ENCODE measurements around the gene PTPRN2. TPM values are rescaled to one million over a fixed set of nuclear protein-coding genes. Genes with fewer than 3 reads are reported as not detected.

The PTPRN2 gene
- total RNA-seq, 2 experiments from 2014 or later = 0.70 TPM; not detected in 1

GRCh38 chr7:157496416-157497275 is 1091.0 kb downstream of the PTPRN2 start:
- no peak overlapping the region for H3K4me2 ChIP-seq (ENCODE audit: low read length)
- no peak overlapping the region for H3K27ac ChIP-seq (ENCODE audit: low read depth, low read length, poor library complexity, severe bottlenecking)
- TF ChIP-seq, protein P1, sequence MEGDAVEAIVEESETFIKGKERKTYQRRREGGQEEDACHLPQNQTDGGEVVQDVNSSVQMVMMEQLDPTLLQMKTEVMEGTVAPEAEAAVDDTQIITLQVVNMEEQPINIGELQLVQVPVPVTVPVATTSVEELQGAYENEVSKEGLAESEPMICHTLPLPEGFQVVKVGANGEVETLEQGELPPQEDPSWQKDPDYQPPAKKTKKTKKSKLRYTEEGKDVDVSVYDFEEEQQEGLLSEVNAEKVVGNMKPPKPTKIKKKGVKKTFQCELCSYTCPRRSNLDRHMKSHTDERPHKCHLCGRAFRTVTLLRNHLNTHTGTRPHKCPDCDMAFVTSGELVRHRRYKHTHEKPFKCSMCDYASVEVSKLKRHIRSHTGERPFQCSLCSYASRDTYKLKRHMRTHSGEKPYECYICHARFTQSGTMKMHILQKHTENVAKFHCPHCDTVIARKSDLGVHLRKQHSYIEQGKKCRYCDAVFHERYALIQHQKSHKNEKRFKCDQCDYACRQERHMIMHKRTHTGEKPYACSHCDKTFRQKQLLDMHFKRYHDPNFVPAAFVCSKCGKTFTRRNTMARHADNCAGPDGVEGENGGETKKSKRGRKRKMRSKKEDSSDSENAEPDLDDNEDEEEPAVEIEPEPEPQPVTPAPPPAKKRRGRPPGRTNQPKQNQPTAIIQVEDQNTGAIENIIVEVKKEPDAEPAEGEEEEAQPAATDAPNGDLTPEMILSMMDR (conservative IDR thresholded peaks at IDR 0.05; ENCODE audit: low read length) = no peak
- no peak for TF ChIP-seq EZH2phosphoT487 (IDR thresholded peaks at IDR 0.05; ENCODE audit: borderline replicate concordance, low read depth, low read length)
- no peaks in the 10 kb centered on the region for H3K9me2 ChIP-seq (ENCODE audit: insufficient read depth, low read length)
- no peak overlapping the region for H3K4me3 ChIP-seq (ENCODE audit: low read depth, low read length, poor library complexity, severe bottlenecking)
- no peaks in the 10 kb centered on the region for H4K20me1 ChIP-seq (ENCODE audit: insufficient read depth, low read length)
- no peak overlapping the region for H2AFZ ChIP-seq (ENCODE audit: low read length)
- no peaks in the 10 kb centered on the region for H3K79me2 ChIP-seq (ENCODE audit: insufficient read depth, low read depth, low read length)
- ChIA-PET POLR2A (no interaction called here), CTCF (ENCODE audit: unreplicated experiment) (no interaction called here)
- no peaks in the 10 kb centered on the region for H3K4me1 ChIP-seq (ENCODE audit: insufficient read depth, low read length, poor library complexity, severe bottlenecking)
- DNase-seq (ENCODE audit: low spot score) = no peak
- no peaks in the 10 kb centered on the region for H3K36me3 ChIP-seq (ENCODE audit: insufficient read depth, low read length)
- no TSS peak for BruUV-seq (replicated peaks)
- intact Hi-C loops (cut with micrococcal nuclease; ENCODE audit: unreplicated experiment) = no loop called here
- H3K9me3 ChIP-seq (ENCODE audit: low read length) = no peaks in the 10 kb centered on the region

- H4K20me1 ChIP-seq (ENCODE audit: insufficient read depth, low read length) = no peaks in the 10 kb centered on the region
- no peak overlapping the region for H3K4me3 ChIP-seq (ENCODE audit: low read depth, low read length, poor library complexity, severe bottlenecking)
- POLR2A ChIA-PET = interaction anchor here (0.8 to 0.9 kb wide), 3 partner anchors 9 to 1430 kb away, joined by 3 read pairs; no protein-coding TSS in a partner anchor
- BruUV-seq (replicated peaks) = no TSS peak
- no peaks in the 10 kb centered on the region for H3K9me3 ChIP-seq (ENCODE audit: low read length)
- no peaks in the 10 kb centered on the region for H3K9me2 ChIP-seq (ENCODE audit: insufficient read depth, low read length)
- H3K27ac ChIP-seq (ENCODE audit: low read depth, low read length, poor library complexity, severe bottlenecking) = no peak overlapping the region
- H3K79me2 ChIP-seq (ENCODE audit: insufficient read depth, low read depth, low read length) = no peaks in the 10 kb centered on the region
- TF ChIP-seq, protein P1 (conservative IDR thresholded peaks at IDR 0.05; ENCODE audit: low read length) = no peak
- no peak for TF ChIP-seq EZH2phosphoT487 (IDR thresholded peaks at IDR 0.05; ENCODE audit: borderline replicate concordance, low read depth, low read length)
- H3K4me2 ChIP-seq (ENCODE audit: low read length) = no peak overlapping the region
- no peak overlapping the region for H2AFZ ChIP-seq (ENCODE audit: low read length)
- DNase-seq (ENCODE audit: low spot score) = no peak
- H3K4me1 ChIP-seq (ENCODE audit: insufficient read depth, low read length, poor library complexity, severe bottlenecking) = peaks cover 4% of the 10 kb centered on the region
- CTCF ChIA-PET (ENCODE audit: unreplicated experiment) = no interaction called here
- intact Hi-C loops (cut with micrococcal nuclease; ENCODE audit: unreplicated experiment) = no loop called here
- no peaks in the 10 kb centered on the region for H3K36me3 ChIP-seq (ENCODE audit: insufficient read depth, low read length)
Measured at GRCh38 chr7:157495594-157495993, 1092.0 kb downstream of the PTPRN2 start.

- intact Hi-C loops (cut with micrococcal nuclease; ENCODE audit: unreplicated experiment) = no loop called here
- no peak for TF ChIP-seq EZH2phosphoT487 (IDR thresholded peaks at IDR 0.05; ENCODE audit: borderline replicate concordance, low read depth, low read length)
- TF ChIP-seq, protein P1 (conservative IDR thresholded peaks at IDR 0.05; ENCODE audit: low read length) = no peak
- Histone ChIP-seq H3K9me2 (ENCODE audit: insufficient read depth, low read length) (no peaks in the 10 kb centered on the region), H3K79me2 (ENCODE audit: insufficient read depth, low read depth, low read length) (no peaks in the 10 kb centered on the region), H3K9me3 (ENCODE audit: low read length) (no peaks in the 10 kb centered on the region), H2AFZ (ENCODE audit: low read length) (no peak overlapping the region), H3K36me3 (ENCODE audit: insufficient read depth, low read length) (no peaks in the 10 kb centered on the region), H4K20me1 (ENCODE audit: insufficient read depth, low read length) (no peaks in the 10 kb centered on the region), H3K4me2 (ENCODE audit: low read length) (no peak overlapping the region), H3K27ac (ENCODE audit: low read depth, low read length, poor library complexity, severe bottlenecking) (no peak overlapping the region), H3K4me3 (ENCODE audit: low read depth, low read length, poor library complexity, severe bottlenecking) (no peak overlapping the region), H3K4me1 (ENCODE audit: insufficient read depth, low read length, poor library complexity, severe bottlenecking) (peaks cover 8% of the 10 kb centered on the region)
- ChIA-PET CTCF (ENCODE audit: unreplicated experiment) (no interaction called here), POLR2A (interaction anchor here (0.8 to 0.9 kb wide), 3 partner anchors 10 to 1430 kb away, joined by 3 read pairs; no protein-coding TSS in a partner anchor)
- no peak for DNase-seq (ENCODE audit: low spot score)
- BruUV-seq (replicated peaks) = no TSS peak
Measured at GRCh38 chr7:157495177-157495553, 1092.5 kb downstream of the PTPRN2 start.

Data from OCI-LY7 (cell line).